GM04503 (cell line): ENCODE results near the gene VTN.

Source experiments
- DNase-seq: peaks from one replicate; pipeline ENCODE4 v3.0.0-alpha.2; 2012; ENCODE audit warnings: low read depth

Gene VTN

GRCh38 chr17:28395968-28396367 lies 25.9 kb upstream of the VTN start:
- DNase-seq, result no peak

GRCh38 chr17:28395426-28395825 lies 25.3 kb upstream of the VTN start:
- DNase-seq, result no peak

GRCh38 chr17:28394337-28395116 lies 24.4 kb upstream of the VTN start:
- no peak for DNase-seq

- no peak for DNase-seq
These were observed 22.4 kb upstream of the VTN start for GRCh38 chr17:28392491-28392890.

- no peak for DNase-seq
These were observed 21.3 kb upstream of the VTN start for GRCh38 chr17:28391401-28391800.

- no peak for DNase-seq
These were observed 20.9 kb upstream of the VTN start for GRCh38 chr17:28390984-28391383.

GRCh38 chr17:28390563-28390962 lies 20.5 kb upstream of the VTN start:
- DNase-seq, result no peak

GRCh38 chr17:28390141-28390540 lies 20.0 kb upstream of the VTN start:
- no peak for DNase-seq

- no peak for DNase-seq
These were observed 18.0 kb upstream of the VTN start for GRCh38 chr17:28388106-28388505.

GRCh38 chr17:28386391-28386790 lies 16.3 kb upstream of the VTN start:
- no peak for DNase-seq

GRCh38 chr17:28385406-28385805 lies 15.3 kb upstream of the VTN start:
- DNase-seq, result no peak

- no peak for DNase-seq
These were observed 14.9 kb upstream of the VTN start for GRCh38 chr17:28385037-28385400.

GRCh38 chr17:28384281-28385036 lies 14.4 kb upstream of the VTN start:
- no peak for DNase-seq

GRCh38 chr17:28381141-28381825 lies 11.2 kb upstream of the VTN start:
- no peak for DNase-seq

- DNase-seq, result no peak
These were observed 10.0 kb upstream of the VTN start for GRCh38 chr17:28379814-28380801.

GRCh38 chr17:28372945-28373274 lies 2.8 kb upstream of the VTN start:
- DNase-seq, result no peak

GRCh38 chr17:28372203-28372944 lies 2.3 kb upstream of the VTN start:
- DNase-seq, result no peak

- DNase-seq, result no peak
These were observed 1.4 kb upstream of the VTN start, which contains the start of gene SARM1 for GRCh38 chr17:28371245-28372202. TSS of gene SARM1 (plus strand) at chr17:28371694. CDS start at chr17:28372033, 339 bp downstream.

- DNase-seq, result no peak
These were observed 617 bp upstream of the VTN start for GRCh38 chr17:28370744-28371103.

- no peak for DNase-seq
These were observed 448 bp downstream of the VTN start for GRCh38 chr17:28369684-28370034.
